Osteoblast (primary cell): Measurements from ENCODE around the gene CCDC39. TPM values are rescaled to one million over a fixed set of nuclear protein-coding genes. Genes with fewer than 3 reads are reported as not detected.

Experiments
- DNase-seq: peaks from one replicate; pipeline ENCODE4 v3.0.0; 2011; ENCODE audit warnings: low spot score, mixed read lengths; ENCODE audit not compliant: insufficient read length; ENCODE audit errors: missing footprints
- H2AFZ ChIP-seq: 2 replicates; pipeline ENCODE4 v1.6.0; 2011; ENCODE audit warnings: mild to moderate bottlenecking, low read length
- H3K27ac ChIP-seq: 2 replicates; pipeline ENCODE4 v1.5.1; 2011; ENCODE audit warnings: mild to moderate bottlenecking, low read depth, low read length, moderate library complexity
- H3K27me3 ChIP-seq: 2 replicates; pipeline ENCODE4 v1.6.0; 2012; ENCODE audit warnings: mild to moderate bottlenecking, control low read depth, inconsistent platforms, low read length, moderate library complexity; ENCODE audit not compliant: insufficient read depth
- H3K36me3 ChIP-seq: 2 replicates; pipeline ENCODE4 v1.5.1; 2011; ENCODE audit warnings: mild to moderate bottlenecking, low read length, control low read depth, moderate library complexity; ENCODE audit not compliant: insufficient read depth
- H3K4me1 ChIP-seq: 2 replicates; pipeline ENCODE4 v1.5.1; 2011; ENCODE audit warnings: mild to moderate bottlenecking, low read length, control low read depth, moderate library complexity; ENCODE audit not compliant: insufficient read depth
- H3K4me2 ChIP-seq: 2 replicates; pipeline ENCODE4 v1.6.0; 2011; ENCODE audit warnings: mild to moderate bottlenecking, low read length; ENCODE audit not compliant: insufficient read depth
- H3K4me3 ChIP-seq: fragments of 200-600 bp; sonication (generic); 3 replicates; pipeline ENCODE4 v1.5.1; 2012; ENCODE audit warnings: mild to moderate bottlenecking, low read length, inconsistent platforms; ENCODE audit not compliant: insufficient read depth
- H3K79me2 ChIP-seq: 2 replicates; pipeline ENCODE4 v1.6.0; 2012; ENCODE audit warnings: mild to moderate bottlenecking, low read length, control low read depth, inconsistent platforms; ENCODE audit not compliant: insufficient read depth
- H3K9me3 ChIP-seq: 2 replicates; pipeline ENCODE4 v1.5.1; 2011; ENCODE audit warnings: low read depth, low read length, control low read depth
- H4K20me1 ChIP-seq: 2 replicates; pipeline ENCODE4 v1.6.0; 2012; ENCODE audit warnings: mild to moderate bottlenecking, low read length, control low read depth; ENCODE audit not compliant: insufficient read depth
- CTCF ChIP-seq: IDR thresholded peaks from 2 replicates; pipeline ENCODE4 v1.5.1; 2011; ENCODE audit warnings: mild to moderate bottlenecking, low read depth, low read length, moderate library complexity; ENCODE audit errors: extremely low read depth
- total RNA-seq: library from RNA; depleted of rRNA; stranded (reverse); fragments of >200 nt; gene quantifications from 2 replicates; pipeline ENCODE4 v1.2.3, GENCODE V29; 2012

CCDC39 gene
- total RNA-seq, result not detected in 2 replicates

GRCh38 chr3:180679178-180680096 lies at the start of gene CCDC39:
TSS of gene CCDC39 (minus strand) at chr3:180679489. CDS start at chr3:180679380, 109 bp downstream.
- Histone ChIP-seq H3K4me2 (peak within 1 kb of the TSS; percentile 89), H3K79me2 (no peaks in the 10 kb centered on the region), H3K4me1 (peaks cover 12% of the 10 kb centered on the region), H2AFZ (peak within 1 kb of the TSS; percentile 99), H3K4me3 (peak within 1 kb of the TSS; percentile 87), H3K36me3 (no peaks in the 10 kb centered on the region), H3K27me3 (peaks cover 4% of the 10 kb centered on the region), H3K27ac (no peak within 1 kb of the TSS), H4K20me1 (no peaks in the 10 kb centered on the region), H3K9me3 (no peaks in the 10 kb centered on the region)
- TF ChIP-seq CTCF, result no peak
- peak; percentile 87 for DNase-seq

GRCh38 chr3:180720012-180720411 lies 40.7 kb upstream of the CCDC39 start:
- Histone ChIP-seq H2AFZ (no peak overlapping the region), H4K20me1 (no peaks in the 10 kb centered on the region), H3K4me3 (no peak overlapping the region), H3K4me1 (no peaks in the 10 kb centered on the region), H3K36me3 (no peaks in the 10 kb centered on the region), H3K9me3 (no peaks in the 10 kb centered on the region), H3K27ac (no peak overlapping the region), H3K4me2 (no peak overlapping the region), H3K79me2 (no peaks in the 10 kb centered on the region), H3K27me3 (no peaks in the 10 kb centered on the region)
- DNase-seq, result no peak
- TF ChIP-seq CTCF, result no peak

- no peak overlapping the region for H3K4me3 ChIP-seq
- no peak overlapping the region for H3K27ac ChIP-seq
- no peaks in the 10 kb centered on the region for H3K79me2 ChIP-seq
- no peaks in the 10 kb centered on the region for H3K36me3 ChIP-seq
- H3K27me3 ChIP-seq, result no peaks in the 10 kb centered on the region
- TF ChIP-seq CTCF, result no peak
- no peaks in the 10 kb centered on the region for H3K4me1 ChIP-seq
- H4K20me1 ChIP-seq, result no peaks in the 10 kb centered on the region
- DNase-seq, result no peak
- no peak overlapping the region for H2AFZ ChIP-seq
- H3K9me3 ChIP-seq, result no peaks in the 10 kb centered on the region
- no peak overlapping the region for H3K4me2 ChIP-seq
These were observed 28.6 kb upstream of the CCDC39 start for GRCh38 chr3:180707896-180708295.

DNA sequence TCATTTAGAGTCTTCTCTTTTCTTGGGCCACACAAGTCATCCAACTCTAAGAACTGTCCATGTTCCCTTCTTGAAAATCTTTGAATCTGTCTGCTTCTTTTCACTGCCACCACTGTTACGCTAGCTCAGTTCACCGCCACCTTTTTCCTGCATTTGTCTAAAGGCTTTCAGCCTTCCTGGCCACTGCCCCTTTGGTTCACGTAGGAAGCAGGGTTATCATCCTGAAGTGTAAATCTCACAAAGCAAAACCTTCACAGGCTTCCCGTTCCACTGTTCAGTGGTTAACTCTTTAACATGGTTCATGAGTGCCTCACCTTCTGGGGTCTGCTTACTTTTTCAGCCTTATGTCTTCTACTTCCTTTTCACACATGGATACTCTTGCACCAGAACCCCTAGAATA lies 26.3 kb upstream of the CCDC39 start:
- Histone ChIP-seq H3K27me3 (no peaks in the 10 kb centered on the region), H2AFZ (no peak overlapping the region), H3K79me2 (no peaks in the 10 kb centered on the region), H3K4me1 (no peaks in the 10 kb centered on the region), H3K4me2 (no peak overlapping the region), H3K36me3 (no peaks in the 10 kb centered on the region), H3K9me3 (no peaks in the 10 kb centered on the region), H3K27ac (no peak overlapping the region), H3K4me3 (no peak overlapping the region), H4K20me1 (no peaks in the 10 kb centered on the region)
- TF ChIP-seq CTCF, result no peak
- no peak for DNase-seq
